RWPE2 (cell line): ENCODE measurements around the gene PLSCR1.
A peak's percentile ranks its signal among the peaks of the same experiment; 100 is the strongest.

Source experiments
- ATAC-seq: fragments of 200-7000 bp; cut with Tn5 transposase; 3 replicates; pipeline ENCODE4 v1.9.1; 2021; ENCODE audit warnings: low read depth
- DNase-seq: peaks from one replicate; pipeline ENCODE4 v3.0.0-alpha.2; 2020; ENCODE audit warnings: low spot score
- H3K27ac ChIP-seq: fragments of 450-650 bp; 2 replicates; pipeline ENCODE4 v1.5.1; 2017; ENCODE audit warnings: mild to moderate bottlenecking; ENCODE audit not compliant: poor library complexity, severe bottlenecking
- H3K27me3 ChIP-seq: fragments of 250-450 bp; sonication (Bioruptor Pico); 2 replicates; pipeline ENCODE4 v1.5.1; 2021; ENCODE audit warnings: mild to moderate bottlenecking, moderate library complexity; ENCODE audit not compliant: insufficient read depth, poor library complexity, severe bottlenecking
- H3K36me3 ChIP-seq: fragments of 250-450 bp; sonication (Bioruptor Pico); 2 replicates; pipeline ENCODE4 v1.5.1; 2020; ENCODE audit warnings: low read depth, mild to moderate bottlenecking, moderate library complexity
- H3K4me1 ChIP-seq: fragments of 250-450 bp; sonication (Bioruptor Pico); 2 replicates; pipeline ENCODE4 v1.5.1; 2021; ENCODE audit warnings: mild to moderate bottlenecking, moderate library complexity; ENCODE audit not compliant: insufficient read depth, poor library complexity, severe bottlenecking
- H3K4me3 ChIP-seq: fragments of 250-450 bp; sonication (Bioruptor Pico); 2 replicates; pipeline ENCODE4 v1.5.1; 2021; ENCODE audit warnings: mild to moderate bottlenecking, moderate library complexity; ENCODE audit not compliant: severe bottlenecking
- H3K9me3 ChIP-seq: fragments of 250-450 bp; sonication (Bioruptor Pico); 2 replicates; pipeline ENCODE4 v1.5.1; 2021; ENCODE audit warnings: mild to moderate bottlenecking, moderate library complexity; ENCODE audit not compliant: severe bottlenecking
- TF ChIP-seq, protein P1 (sequence below): fragments of 450-650 bp; IDR thresholded peaks from one replicate; pipeline ENCODE4 v1.5.1; 2017; ENCODE audit warnings: mild to moderate bottlenecking, moderate library complexity; ENCODE audit not compliant: poor library complexity, severe bottlenecking

The PLSCR1 gene

GRCh38 chr3:146511402-146512134, 32.8 kb downstream of the PLSCR1 start:
- Histone ChIP-seq H3K4me1 (peaks cover 11% of the 10 kb centered on the region), H3K36me3 (peaks cover 11% of the 10 kb centered on the region), H3K27ac (no peak overlapping the region), H3K9me3 (no peaks in the 10 kb centered on the region), H3K27me3 (no peaks in the 10 kb centered on the region), H3K4me3 (no peak overlapping the region)
- no peak for DNase-seq
- TF ChIP-seq, protein P1, sequence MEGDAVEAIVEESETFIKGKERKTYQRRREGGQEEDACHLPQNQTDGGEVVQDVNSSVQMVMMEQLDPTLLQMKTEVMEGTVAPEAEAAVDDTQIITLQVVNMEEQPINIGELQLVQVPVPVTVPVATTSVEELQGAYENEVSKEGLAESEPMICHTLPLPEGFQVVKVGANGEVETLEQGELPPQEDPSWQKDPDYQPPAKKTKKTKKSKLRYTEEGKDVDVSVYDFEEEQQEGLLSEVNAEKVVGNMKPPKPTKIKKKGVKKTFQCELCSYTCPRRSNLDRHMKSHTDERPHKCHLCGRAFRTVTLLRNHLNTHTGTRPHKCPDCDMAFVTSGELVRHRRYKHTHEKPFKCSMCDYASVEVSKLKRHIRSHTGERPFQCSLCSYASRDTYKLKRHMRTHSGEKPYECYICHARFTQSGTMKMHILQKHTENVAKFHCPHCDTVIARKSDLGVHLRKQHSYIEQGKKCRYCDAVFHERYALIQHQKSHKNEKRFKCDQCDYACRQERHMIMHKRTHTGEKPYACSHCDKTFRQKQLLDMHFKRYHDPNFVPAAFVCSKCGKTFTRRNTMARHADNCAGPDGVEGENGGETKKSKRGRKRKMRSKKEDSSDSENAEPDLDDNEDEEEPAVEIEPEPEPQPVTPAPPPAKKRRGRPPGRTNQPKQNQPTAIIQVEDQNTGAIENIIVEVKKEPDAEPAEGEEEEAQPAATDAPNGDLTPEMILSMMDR, result no peak
- no peak for ATAC-seq

DNA sequence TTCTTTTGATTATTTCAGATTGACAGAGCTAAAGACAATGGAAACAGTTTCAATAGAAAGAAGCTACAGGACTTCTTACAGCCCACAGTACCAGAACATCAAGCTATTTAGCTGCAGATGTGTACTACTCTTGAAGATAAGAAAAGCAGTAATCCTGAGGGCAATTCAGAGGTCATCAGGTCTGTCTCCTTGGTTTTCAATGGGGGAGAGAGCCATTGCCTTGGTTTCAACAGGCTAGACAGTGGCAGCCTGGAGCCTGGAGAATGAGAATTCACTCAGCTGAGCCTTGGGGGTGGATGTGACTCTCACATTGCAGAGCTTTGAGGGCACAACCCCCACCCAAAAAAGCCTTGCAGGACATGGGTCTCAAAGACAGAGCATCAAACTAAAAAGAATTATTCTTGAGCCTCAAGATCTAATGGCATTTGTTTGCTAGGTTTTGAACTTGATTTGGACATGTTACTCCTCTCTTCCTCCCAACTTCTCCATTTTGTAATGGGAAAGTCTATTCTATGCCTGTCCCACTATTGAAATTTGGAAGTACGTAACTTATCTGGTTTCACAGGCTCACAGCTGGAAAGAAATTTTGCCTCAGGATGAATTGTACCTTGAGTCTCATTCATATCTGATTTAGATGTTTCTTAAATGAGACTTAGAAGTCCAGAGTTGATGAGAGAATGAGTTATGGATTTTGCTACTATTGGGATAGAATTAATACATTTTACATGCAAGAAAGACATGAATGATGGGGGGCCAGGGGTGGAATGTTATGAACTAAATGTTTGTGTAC, 36.9 kb downstream of the PLSCR1 start:
- ATAC-seq (no peak), DNase-seq (no peak)
- H3K27ac ChIP-seq, result peak overlapping the region; percentile 90

GRCh38 chr3:146505516-146505915, 38.9 kb downstream of the PLSCR1 start:
- H3K4me1 ChIP-seq, result peaks cover 49% of the 10 kb centered on the region
- H3K4me3 ChIP-seq, result no peak overlapping the region
- no peak for DNase-seq
- H3K36me3 ChIP-seq, result no peaks in the 10 kb centered on the region
- no peaks in the 10 kb centered on the region for H3K9me3 ChIP-seq
- no peaks in the 10 kb centered on the region for H3K27me3 ChIP-seq
- TF ChIP-seq, protein P1, result no peak
- no peak for ATAC-seq
- peak overlapping the region; percentile 90 for H3K27ac ChIP-seq

More for the DNA sequence above, 36.9 kb downstream of the PLSCR1 start:
- H3K36me3 ChIP-seq, result no peaks in the 10 kb centered on the region
- peaks cover 49% of the 10 kb centered on the region for H3K4me1 ChIP-seq
- H3K4me3 ChIP-seq, result no peak overlapping the region
- no peaks in the 10 kb centered on the region for H3K9me3 ChIP-seq
- TF ChIP-seq, protein P1, result no peak
- no peaks in the 10 kb centered on the region for H3K27me3 ChIP-seq

GRCh38 chr3:146504498-146505197, 39.8 kb downstream of the PLSCR1 start:
- no peak for DNase-seq

More at GRCh38 chr3:146504498-146505197, 39.8 kb downstream of the PLSCR1 start:
- TF ChIP-seq, protein P1, result no peak
- H3K27me3 ChIP-seq, result no peaks in the 10 kb centered on the region
- H3K36me3 ChIP-seq, result no peaks in the 10 kb centered on the region
- ATAC-seq, result no peak
- peak overlapping the region; percentile 90 for H3K27ac ChIP-seq
- H3K4me3 ChIP-seq, result no peak overlapping the region
- H3K9me3 ChIP-seq, result no peaks in the 10 kb centered on the region
- H3K4me1 ChIP-seq, result peaks cover 49% of the 10 kb centered on the region
